ENCODE results near the gene CYLC1.

DNA sequence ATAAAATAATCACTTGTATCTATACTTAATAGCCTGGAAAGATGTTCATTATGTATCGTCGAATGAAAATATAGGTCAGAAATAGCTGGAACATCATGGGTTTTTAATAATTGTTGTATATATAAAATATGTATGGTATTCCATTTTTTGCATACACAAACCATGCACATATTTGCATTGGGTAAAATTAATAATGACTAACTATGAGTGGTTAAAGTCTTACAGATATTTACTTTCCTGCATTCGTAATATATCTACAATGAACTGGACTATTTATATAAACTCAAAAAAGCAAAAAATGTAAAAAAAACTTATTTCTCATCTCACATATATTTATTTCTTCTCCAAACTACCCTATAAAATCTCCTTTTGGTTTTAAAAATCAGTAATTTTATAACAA, 46.0 kb downstream of the CYLC1 start:
- no peak for TF ChIP-seq POLR2A (IDR thresholded peaks at IDR 0.05)
- TF ChIP-seq, protein P1, sequence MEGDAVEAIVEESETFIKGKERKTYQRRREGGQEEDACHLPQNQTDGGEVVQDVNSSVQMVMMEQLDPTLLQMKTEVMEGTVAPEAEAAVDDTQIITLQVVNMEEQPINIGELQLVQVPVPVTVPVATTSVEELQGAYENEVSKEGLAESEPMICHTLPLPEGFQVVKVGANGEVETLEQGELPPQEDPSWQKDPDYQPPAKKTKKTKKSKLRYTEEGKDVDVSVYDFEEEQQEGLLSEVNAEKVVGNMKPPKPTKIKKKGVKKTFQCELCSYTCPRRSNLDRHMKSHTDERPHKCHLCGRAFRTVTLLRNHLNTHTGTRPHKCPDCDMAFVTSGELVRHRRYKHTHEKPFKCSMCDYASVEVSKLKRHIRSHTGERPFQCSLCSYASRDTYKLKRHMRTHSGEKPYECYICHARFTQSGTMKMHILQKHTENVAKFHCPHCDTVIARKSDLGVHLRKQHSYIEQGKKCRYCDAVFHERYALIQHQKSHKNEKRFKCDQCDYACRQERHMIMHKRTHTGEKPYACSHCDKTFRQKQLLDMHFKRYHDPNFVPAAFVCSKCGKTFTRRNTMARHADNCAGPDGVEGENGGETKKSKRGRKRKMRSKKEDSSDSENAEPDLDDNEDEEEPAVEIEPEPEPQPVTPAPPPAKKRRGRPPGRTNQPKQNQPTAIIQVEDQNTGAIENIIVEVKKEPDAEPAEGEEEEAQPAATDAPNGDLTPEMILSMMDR (IDR thresholded peaks at IDR 0.05), result no peak

Measured in uterus (tissue), 2 donors.